ENCODE measurements around the gene ISOC2.

DNA sequence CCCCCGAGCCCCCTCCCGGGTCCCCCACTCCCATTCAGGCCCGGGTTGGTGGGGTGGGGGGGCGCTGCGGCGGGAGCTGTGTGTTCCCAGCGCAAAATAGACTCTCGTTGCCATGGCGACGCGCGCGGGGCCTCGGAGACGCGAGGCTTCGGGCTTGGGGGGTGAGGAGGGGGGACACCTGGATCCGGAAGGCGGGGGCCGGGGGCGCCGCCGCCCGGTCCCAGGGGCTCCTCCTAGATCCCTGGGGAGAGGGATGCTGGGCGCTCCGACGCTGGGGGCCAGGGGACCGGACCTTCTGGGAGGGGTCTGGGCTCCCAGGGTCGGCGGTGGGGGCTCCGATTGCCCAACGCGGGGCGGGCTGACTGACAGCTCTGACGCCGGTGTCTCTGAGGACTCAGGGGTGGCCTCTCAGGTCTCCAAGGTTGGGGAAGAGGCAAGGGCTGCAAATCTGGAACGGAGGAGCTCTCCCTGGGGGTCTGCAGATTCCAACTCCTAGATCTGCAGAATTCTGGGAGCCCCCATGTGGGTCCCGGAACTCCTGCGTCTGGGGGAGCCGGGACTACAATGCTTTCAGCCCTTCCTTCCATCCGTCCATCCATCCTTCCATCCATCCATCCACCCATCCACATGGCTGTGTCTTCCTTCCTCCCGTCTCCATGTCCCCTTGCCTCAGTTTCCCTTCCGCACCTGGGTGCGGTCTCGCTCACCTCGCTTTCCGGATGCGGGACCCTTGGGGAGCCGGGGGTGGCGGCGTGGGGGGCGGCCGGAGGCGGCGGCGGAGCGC is 9.3 kb downstream of the ISOC2 start:
- TF ChIP-seq POLR2A (IDR thresholded peaks at IDR 0.05; ENCODE audit: low read length): no peak
- TF ChIP-seq GATA1 (IDR thresholded peaks at IDR 0.05; ENCODE audit: low read depth, low read length): no peak

All from erythroblast (primary cell).